Tibial artery (tissue), 4 donors: ENCODE measurements around the gene TBCC.
A peak's percentile ranks its signal among the peaks of the same experiment; 100 is the strongest.

Experiments used
- DNase-seq, 2 donors: peaks; one replicate each; pipeline ENCODE4 v3.0.0-alpha.2; 2019
- H3K27ac ChIP-seq, 2 donors: fragments of 200-600 bp; sonication (generic) in 1 of 2; 1 replicate in 1 of 2; 2 replicates in 1 of 2; pipeline ENCODE4 v1.5.1; 2018 to 2019; ENCODE audit warnings: mild to moderate bottlenecking in 1 of 2
- H3K27me3 ChIP-seq, 2 donors: fragments of 200-600 bp; sonication (generic) in 1 of 2; one replicate each; pipeline versions ENCODE4 v1.5.1 to v1.6.0; 2016 to 2019
- H3K36me3 ChIP-seq, 3 donors: fragments of 200-600 bp; sonication (generic) in 2 of 3; one replicate each; pipeline ENCODE4 v1.5.1; 2016 to 2019; ENCODE audit warnings: mild to moderate bottlenecking in 2 of 3
- H3K4me1 ChIP-seq, 4 donors: fragments of 200-600 bp; sonication (generic) in 2 of 4; 1 replicate in 3 of 4; 2 replicates in 1 of 4; pipeline ENCODE4 v1.5.1; 2016 to 2019
- H3K4me3 ChIP-seq, 2 donors: fragments of 200-600 bp; sonication (generic) in 1 of 2; 1 replicate in 1 of 2; 2 replicates in 1 of 2; pipeline ENCODE4 v1.5.1; 2018 to 2019; ENCODE audit warnings: mild to moderate bottlenecking in 2 of 2
- H3K9me3 ChIP-seq, 3 donors: fragments of 200-600 bp; sonication (generic) in 1 of 3; one replicate each; pipeline ENCODE4 v1.5.1; 2016 to 2019
- CTCF ChIP-seq, 2 experiments: fragments of 200-600 bp in 1 of 2; fragments of 450-650 bp in 1 of 2; IDR thresholded peaks; one replicate each; pipeline ENCODE4 v1.5.1; 2017 to 2019; ENCODE audit warnings: antibody characterized with exemption in 2 of 2, mild to moderate bottlenecking in 1 of 2, moderate library complexity in 1 of 2
- intact Hi-C: fragments of 100-400 bp; cut with DNase I; formaldehyde crosslinking; loops from one replicate; pipeline ENCODE4 v1.15.0; 2023; ENCODE audit warnings: low total_unique reads

Gene TBCC

GRCh38 chr6:42758756-42759430, 13.0 kb upstream of the TBCC start:
- peaks cover 10 to 34% (median 11%) of the 10 kb centered on the region in 3 donors for H3K36me3 ChIP-seq
- H3K4me1 ChIP-seq, result no peaks in the 10 kb centered on the region
- no peak for TF ChIP-seq CTCF (IDR thresholded peaks at IDR 0.05)
- H3K27me3 ChIP-seq, result no peaks in the 10 kb centered on the region
- intact Hi-C loops, result no loop called here
- no peak for DNase-seq
- H3K4me3 ChIP-seq, result no peak overlapping the region
- H3K27ac ChIP-seq, result no peak overlapping the region
- H3K9me3 ChIP-seq, result no peaks in the 10 kb centered on the region

- intact Hi-C loops, result no loop called here
- DNase-seq, result peak in 1 of 2 donors; percentile 32
- H3K36me3 ChIP-seq, result peaks cover 10 to 34% (median 11%) of the 10 kb centered on the region in 3 donors
- TF ChIP-seq CTCF (IDR thresholded peaks at IDR 0.05), result no peak
- no peaks in the 10 kb centered on the region for H3K27me3 ChIP-seq
- peaks cover 0 to 4% (median 0%) of the 10 kb centered on the region in 4 donors for H3K4me1 ChIP-seq
- no peaks in the 10 kb centered on the region for H3K9me3 ChIP-seq
- H3K4me3 ChIP-seq, result no peak overlapping the region
- H3K27ac ChIP-seq, result no peak overlapping the region
Observed at GRCh38 chr6:42756722-42757121, 10.8 kb upstream of the TBCC start.

GRCh38 chr6:42754759-42755158, 8.9 kb upstream of the TBCC start:
- no peak overlapping the region for H3K27ac ChIP-seq
- peak in 1 of 2 donors; percentile 20 for DNase-seq
- H3K4me1 ChIP-seq, result peaks cover 0 to 4% (median 0%) of the 10 kb centered on the region in 4 donors
- no peaks in the 10 kb centered on the region for H3K27me3 ChIP-seq
- no peaks in the 10 kb centered on the region for H3K9me3 ChIP-seq
- peaks cover 8 to 21% (median 10%) of the 10 kb centered on the region in 3 donors for H3K36me3 ChIP-seq
- intact Hi-C loops, result no loop called here
- H3K4me3 ChIP-seq, result no peak overlapping the region
- no peak for TF ChIP-seq CTCF (IDR thresholded peaks at IDR 0.05)

GRCh38 chr6:42751055-42751454, 5.2 kb upstream of the TBCC start:
- intact Hi-C loops, result no loop called here
- TF ChIP-seq CTCF (IDR thresholded peaks at IDR 0.05), result no peak

GRCh38 chr6:42748203-42748898, 2.4 kb upstream of the TBCC start:
- DNase-seq, result peak in 1 of 2 donors; percentile 55
- H3K27me3 ChIP-seq, result no peaks in the 10 kb centered on the region
- no peak for TF ChIP-seq CTCF (IDR thresholded peaks at IDR 0.05)
- intact Hi-C loops, result loop anchor here (2.0 to 5.0 kb wide), 2 partner anchors 128 to 186 kb away; partner anchors contain the start of gene UBR2
- H3K36me3 ChIP-seq, result no peaks in the 10 kb centered on the region
- H3K4me1 ChIP-seq, result peaks cover 0 to 39% (median 24%) of the 10 kb centered on the region in 4 donors
- H3K4me3 ChIP-seq, result peak overlapping the region; percentile 80 to 98
- no peaks in the 10 kb centered on the region for H3K9me3 ChIP-seq
- peak overlapping the region; percentile 90 to 91 for H3K27ac ChIP-seq

More at GRCh38 chr6:42751055-42751454, 5.2 kb upstream of the TBCC start:
- no peaks in the 10 kb centered on the region for H3K36me3 ChIP-seq
- DNase-seq, result no peak
- no peak overlapping the region for H3K27ac ChIP-seq
- H3K27me3 ChIP-seq, result no peaks in the 10 kb centered on the region
- peaks cover 0 to 20% (median 11%) of the 10 kb centered on the region in 4 donors for H3K4me1 ChIP-seq
- no peaks in the 10 kb centered on the region for H3K9me3 ChIP-seq
- no peak overlapping the region for H3K4me3 ChIP-seq
